HG02938 (cell line): Measurements from ENCODE around the gene FILIP1L.

Experiments used
- ATAC-seq: cut with Tn5 transposase; IDR thresholded peaks from one replicate; pipeline ENCODE4 v1.9.1; 2021; ENCODE audit warnings: mild to moderate bottlenecking, moderate library complexity; ENCODE audit not compliant: unreplicated experiment

FILIP1L gene

DNA sequence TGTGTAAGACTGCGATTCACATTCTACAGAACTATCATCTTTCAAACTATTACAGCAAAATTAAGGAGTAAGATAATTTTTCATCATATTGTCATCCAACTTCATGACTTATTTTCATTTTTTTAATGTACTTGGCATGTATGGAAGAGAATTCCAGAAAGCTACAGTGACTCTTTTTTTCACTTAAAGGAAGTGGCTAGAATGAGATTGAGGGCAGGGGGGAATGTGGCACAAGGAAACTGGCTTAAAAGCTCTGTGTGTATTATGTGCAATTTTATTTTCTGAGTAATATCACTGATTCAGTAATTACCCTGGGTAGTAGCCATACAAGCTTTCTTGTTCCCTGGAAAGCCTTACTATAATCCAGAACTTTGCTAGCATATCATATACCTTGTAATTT is 94.6 kb downstream of the FILIP1L start:
- no peak for ATAC-seq

DNA sequence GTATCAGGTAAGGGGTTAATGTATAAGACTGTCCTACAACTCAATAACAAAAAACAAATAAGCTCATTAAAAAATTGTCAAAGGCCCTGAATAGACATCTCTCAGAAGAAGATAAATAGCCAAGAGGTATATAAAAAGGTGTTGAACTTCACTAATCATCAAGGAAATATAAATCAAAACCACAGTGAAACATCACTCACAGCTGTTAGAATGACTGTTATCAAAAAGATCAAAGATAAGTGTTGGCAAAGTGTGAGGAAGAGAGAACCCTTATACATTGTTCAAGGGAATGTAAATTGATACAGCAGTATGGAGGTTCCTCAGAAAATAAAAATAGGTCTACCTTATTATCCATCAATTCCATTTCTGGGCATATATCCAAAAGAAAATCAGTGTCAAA is 95.5 kb downstream of the FILIP1L start:
- no peak for ATAC-seq

DNA sequence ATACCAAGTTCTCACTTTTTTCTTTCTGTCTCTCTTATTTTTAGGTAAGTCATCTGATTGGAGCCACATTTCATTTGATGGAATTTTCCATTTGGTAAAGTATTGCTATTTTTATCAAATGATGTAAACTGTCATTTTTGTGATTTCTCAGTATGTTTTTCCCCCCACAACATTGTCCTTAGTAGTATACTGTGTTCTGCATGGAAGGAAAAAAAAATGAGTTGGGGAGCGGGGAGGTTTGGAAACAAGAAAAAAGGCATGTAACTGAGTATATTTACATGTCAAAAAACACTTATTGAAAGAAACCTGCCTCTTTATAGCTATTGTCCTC is 104.2 kb downstream of the FILIP1L start:
- ATAC-seq = no peak

DNA sequence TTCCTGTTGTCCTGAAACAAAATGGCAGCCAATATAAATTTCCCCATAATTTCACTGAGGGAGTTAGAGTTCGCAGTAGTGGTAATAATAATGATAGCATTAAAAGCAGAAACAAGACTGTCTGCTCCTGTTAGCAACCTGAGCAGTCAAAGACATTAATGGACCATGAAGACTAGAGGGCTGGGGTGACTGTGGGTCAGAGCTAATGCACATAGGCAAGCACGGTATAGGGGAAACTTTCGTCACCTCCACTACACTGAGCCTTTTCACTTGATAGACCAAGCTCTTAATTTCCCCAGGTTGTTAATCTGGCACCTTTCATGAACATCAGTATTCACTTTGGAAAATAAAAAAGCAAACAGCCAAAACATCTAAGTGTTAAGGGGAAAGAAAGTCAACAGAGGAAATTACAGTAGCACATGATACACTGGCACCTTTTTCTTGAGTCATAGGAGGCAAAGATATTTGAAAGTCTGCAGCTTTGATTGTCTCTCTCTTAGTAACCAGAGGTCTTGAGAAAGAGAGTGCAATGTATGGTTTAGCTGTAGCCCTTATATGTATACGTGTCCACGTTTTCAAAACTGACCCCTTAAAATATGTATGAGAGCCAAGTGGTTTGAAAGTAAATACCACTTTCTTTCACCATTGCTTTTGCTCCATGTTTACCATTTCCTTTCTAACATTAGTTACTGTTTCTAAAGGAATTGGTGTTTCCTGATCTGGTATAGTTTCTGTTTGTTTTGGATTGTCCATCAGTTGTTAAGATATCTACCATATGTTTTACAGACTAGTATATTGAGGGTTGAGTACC is 104.8 kb downstream of the FILIP1L start:
- ATAC-seq = no peak

DNA sequence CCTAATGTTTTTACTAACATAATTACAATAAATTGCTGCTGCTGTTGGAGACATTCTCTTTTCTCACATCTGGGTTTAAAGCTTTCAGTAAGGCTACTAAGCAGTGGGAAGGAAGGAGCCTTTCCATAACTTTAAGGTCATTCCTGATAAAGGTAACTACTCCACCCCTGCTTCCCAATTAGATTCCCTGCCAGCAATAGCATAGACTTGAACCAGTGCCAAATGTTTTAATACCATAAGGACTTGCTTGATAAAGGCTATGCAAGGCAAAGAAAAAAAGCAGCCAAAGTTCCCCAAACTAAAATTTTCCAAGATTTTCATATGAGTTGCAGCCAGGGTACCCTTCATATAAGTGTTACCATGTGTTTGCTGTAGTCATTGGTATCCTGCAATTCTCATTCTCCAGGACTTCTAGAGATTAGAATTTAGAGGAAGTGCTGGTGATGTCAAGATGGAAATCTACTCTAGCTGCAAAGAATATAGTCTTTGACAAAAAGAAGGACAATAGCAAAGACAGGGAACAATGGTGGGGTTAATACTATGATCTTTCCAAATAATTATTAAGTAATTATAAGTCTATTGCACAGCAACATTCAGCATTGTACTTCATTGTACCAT is 106.1 kb downstream of the FILIP1L start:
- no peak for ATAC-seq

DNA sequence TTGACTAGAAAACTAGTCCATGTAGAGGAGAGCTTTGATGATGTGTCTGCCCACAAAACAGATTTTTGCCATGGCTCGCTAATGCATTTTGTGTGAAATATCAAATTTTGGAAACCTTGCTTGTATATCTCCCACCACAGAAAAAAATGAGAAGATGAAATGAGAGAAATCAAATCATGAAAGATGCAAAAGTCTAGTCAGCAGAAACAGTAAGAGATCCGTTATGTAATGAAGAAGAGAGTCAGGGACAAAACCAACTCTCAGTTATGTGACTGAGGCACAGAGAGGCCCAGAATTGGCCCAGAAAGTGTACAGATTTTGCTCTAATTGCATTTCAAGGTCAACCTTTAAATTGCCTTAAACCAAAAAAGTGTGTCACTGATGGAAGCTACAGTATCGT is 107.0 kb downstream of the FILIP1L start:
- no peak for ATAC-seq

DNA sequence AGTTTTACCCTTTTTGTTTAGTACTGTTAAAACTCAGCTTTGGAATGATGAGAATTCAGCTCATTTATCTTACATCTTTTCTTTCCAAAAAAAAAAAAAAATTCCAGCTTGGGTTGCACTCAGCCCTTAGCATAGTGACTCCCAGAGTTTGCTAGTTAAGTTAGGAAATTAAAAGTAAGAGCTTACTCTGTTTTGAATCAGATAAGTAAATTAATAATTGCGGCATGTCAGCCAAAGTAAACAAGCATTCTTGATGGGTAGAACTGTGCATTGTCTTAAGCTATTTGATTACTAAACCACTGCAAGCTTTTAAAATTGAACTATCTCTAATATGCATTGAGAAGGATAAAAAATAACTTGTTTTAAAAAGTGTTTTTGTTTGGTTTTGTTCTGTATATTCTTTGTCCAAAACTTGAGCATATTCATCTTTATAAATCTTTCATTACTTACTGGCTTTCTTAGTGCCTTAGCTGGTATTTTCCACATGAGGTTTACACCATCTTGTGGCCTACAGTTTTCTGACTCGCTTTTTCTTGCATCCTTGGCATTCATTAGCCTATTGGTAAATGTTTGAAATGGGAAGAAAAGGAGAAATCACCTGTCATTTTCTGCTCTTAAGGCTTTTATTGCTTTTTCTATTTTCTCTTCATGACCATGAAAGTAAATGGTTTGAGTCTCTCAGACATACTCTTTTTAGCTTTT is 107.6 kb downstream of the FILIP1L start:
- no peak for ATAC-seq

DNA sequence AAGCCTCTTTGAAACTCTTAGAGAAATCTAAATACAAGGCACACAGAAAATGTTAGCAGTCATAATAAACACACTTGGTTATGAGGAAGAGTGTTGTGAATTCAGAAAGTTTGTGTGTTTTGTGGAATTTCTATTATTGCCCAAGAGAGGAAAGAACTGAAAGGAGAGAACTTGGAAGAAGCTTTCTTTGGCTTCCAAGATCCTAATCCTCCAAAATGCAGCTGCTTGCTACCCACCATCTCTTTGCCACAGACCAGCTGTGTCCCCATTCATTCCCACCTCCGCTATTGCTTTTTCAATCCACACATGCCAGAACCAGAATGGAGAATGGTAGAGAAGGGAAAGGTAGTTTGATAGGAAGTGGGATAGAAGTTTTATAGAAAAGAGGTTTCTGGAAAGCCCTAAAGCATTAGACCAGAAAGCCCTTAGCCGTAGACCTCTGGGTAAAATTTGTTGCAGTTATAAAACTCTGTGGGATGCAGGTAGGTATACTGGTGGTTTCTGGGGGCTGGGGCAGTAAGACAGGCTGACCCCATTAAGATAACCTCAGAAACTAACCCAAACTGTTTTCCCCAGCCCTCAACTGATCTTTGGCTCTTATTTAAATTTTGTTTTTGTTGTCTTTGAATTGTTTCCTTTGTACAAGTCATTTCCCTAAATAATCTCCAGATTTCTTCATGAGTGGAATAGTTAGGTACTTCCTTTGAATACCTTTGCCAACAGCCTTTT is 108.5 kb downstream of the FILIP1L start:
- no peak for ATAC-seq

DNA sequence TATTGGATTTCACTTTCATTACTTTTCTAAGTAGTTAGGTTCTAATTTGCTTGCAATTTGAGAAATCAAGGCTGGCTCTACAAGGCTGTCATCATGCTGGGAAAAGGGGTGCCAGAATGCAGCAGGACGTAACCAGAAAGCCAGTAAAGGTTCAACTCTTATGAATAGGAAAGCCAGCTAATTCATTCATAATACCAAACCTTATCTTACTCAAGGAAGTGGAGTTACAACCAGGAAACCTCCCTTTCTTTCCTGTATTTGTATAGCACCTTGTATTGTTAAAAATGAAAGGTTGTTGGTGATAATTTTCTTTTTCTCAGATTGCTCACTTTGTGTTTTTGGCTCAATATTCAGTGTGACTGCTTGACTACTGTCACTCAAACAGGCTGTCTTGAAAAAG is 109.4 kb downstream of the FILIP1L start:
- ATAC-seq = no peak

DNA sequence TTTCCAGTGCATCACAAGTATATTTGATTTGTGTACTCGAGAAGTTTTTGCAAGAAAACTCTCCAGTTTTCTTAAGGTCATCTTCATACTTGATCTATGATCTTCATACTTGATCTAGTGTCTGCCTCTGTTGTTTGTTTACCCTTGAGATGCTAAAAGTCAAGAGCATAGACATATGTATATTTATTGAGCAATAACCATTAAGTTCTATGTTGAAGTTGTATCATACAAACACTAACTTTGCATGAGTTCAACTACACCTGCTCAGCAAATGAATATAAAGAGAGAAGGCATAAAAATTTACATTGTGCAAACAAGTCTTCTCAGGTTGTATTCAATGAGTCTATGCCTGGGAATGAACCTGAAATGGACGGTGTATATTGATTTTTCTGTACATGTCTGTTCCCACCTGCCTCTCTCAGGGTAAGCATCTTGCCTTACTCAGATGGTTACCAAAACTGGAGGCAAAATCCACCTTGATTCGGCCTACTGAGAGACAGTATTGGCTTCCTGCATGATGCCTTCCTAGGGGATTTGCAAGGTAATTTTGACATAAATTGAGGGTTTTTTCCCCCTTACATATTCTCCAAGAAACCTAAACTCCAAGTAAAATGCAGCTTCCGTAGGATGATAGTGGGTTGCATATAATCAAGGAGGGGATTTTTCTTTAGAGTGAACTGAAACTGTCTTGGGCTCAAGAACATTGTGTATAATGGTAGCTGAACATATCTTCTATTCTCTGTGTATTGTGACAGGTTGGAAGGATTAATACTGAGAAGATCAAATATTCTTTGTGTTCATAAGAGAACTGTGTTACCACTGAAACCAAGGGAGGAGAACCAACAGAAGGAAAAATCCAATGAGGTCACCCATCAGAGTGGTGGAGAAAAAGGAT is 110.4 kb downstream of the FILIP1L start:
- no peak for ATAC-seq

DNA sequence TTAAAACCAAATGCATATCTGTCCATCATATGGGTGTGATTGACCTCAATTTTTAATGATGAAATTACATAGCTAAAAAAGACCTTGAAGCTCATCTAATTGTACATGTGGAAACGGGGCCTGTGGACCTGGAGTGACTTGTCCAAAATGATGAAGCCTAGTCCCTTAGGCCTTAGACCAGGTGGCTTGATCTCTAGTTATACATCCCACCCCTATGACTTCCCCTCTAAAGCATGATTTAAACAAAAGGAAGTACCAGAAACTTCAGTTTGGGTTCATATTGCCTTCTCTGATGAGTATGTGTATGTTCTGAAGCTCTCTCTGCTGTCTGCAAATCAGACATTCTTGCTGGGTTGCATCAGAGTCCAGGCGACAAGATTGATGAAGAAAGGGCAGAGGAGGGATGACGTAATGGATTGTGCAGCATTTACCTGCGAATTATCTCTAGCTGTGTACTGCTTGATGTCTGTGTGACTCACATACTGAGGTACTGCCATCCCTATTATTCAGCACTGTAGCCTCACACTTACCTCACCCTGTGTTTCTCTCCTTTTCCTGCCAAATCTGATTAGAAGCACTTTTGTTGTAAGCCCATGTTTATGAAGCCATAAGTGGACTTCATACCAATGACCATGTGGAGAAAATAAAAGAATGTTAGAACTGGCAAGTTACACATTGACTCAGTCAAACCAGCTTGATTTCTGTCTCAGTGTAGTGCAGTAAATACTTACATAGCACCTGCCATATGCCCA is 111.5 kb downstream of the FILIP1L start:
- no peak for ATAC-seq

DNA sequence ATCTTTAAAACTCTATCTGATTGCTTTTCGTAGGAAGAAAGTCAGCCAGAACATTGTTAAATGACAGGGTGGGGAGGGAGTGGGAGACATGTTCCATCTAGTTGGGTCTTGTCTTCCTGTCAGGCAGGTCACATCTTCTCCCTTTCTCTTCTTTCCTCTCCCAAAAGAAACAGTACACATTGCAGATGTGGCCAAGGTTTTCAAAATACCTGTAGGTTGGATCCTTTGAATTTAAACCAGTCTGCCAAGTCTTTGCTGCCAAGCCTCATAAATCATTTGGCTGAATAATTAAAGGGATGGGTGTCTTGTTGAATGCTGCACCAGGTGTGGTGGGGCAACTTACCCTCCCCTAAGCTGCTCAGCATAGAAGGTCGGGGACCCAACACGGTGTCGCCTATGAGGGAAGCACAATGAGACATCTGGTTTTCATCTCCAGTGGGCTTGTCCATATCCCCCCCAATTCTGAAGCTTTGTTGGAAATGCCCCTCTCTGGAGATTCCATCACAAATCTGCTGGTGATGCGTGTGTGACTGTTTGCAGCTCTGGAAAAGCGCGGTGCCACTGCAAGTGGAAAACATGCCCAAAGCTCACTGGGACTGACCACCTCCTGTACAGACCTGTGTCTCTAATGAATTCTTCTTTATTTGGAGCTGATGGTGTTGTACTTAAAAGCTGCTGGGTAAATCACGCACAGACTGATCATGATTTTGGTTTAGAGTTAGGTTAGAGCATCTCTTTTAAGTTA is 112.6 kb downstream of the FILIP1L start:
- ATAC-seq = no peak

DNA sequence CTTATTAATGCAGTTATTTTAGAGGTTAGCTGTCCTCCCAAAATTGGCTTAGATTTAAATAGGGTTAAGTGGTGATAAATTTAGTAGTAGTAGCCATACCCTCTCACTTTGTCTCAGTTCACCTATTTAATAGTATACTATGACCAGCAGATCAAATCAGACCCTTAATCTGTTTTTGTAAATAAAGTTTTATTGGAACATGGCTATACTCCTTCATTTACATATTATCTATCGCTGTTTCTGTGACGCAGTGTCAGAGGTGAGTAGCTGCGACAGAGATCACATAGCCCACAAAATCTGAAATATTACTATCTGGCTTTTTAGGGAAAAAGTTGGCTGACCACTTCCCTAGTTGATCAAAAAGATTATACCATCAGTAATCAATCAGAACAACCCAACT is 113.2 kb downstream of the FILIP1L start:
- no peak for ATAC-seq

DNA sequence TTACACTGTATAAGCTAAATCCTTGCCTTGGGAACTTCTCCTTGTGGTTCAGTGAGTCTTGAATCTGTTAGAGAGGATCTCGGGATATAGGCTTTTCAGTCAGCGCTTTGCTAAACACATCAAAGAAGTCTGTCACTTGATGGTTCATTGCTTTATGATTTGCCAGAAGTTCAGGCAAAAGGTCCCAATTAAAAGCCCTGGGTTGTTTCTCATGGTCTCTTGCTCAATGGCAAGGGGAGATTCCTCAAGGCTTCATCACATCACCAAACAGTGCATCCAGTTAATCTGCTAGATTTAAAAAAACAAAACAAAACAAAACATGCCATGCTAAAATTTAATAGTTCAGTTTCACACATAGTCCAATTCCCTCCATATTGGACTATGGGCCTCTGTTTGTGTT is 114.8 kb downstream of the FILIP1L start:
- ATAC-seq = no peak

DNA sequence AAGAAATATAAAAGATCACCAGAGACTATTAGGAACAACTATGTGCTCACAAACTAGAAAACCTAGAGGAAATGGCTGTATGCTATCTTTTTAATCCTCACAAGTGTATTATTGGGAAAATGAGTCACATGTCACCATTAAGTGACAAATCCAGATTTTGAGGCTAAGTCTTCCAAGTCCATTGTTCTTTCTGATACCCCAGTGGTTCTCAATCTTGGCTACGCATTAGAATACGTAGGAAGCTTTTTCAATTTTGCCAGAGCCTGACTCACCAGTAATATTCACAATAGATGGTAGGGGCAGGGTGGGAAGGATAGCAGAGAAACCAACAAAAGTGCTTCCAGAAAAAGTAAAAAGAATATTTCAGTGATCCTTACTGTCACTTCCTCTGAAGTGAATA is 117.0 kb downstream of the FILIP1L start:
- ATAC-seq = no peak

DNA sequence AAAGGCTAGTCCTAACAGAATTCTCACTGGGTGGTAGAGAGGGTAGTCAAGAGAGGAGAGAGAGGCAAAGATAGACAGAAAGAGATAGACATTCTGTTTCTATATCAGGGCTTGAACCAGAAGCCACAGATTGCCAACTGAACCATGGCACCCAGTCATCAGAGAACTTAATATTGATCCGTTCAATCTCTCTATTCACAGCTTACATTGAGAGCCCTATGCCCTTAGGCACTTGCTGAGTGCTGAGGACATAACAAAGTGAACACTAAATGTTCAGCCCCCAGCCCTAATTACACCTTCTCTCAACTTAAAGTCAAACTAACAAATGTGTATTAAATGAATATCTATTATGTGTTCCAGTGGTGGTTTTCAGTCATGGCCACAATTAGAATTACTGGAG is 124.1 kb downstream of the FILIP1L start:
- ATAC-seq = no peak

DNA sequence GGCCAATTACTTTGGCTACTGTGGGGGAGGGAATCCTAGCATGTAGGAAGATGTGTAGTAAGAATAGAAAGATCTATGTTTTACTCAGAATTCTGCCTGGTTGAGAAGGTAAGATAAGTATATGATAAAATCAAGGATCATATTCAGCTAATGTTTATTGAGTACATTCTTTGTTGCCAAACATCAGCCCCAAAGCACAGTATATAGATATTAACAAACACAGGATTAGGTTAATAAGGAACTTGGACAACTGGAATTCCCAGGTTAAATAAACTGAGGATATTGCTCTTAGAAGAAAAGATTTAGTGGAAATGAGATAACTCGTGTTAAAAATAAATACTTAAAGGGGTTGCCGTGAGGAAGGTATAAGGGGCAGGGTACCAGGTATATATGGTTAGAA is 129.6 kb downstream of the FILIP1L start:
- ATAC-seq = no peak

DNA sequence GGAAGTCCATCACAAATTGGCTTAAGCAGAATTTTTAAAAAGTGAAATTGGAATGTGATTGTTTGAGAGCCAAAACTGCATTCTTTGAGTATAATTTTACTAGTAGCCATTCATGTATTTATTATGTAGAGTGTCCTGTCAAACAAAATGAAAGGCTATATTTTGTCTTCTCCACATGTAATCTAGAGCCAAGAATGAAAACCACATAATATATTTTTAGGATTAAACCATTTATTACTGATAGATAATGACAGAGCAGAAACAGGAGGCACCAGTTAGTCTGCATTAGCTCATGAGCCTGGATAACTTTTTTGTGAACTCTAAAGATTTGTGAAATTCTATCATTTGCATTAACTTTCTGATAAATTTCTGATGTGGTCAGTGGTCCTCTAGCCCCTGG is 130.2 kb downstream of the FILIP1L start:
- no peak for ATAC-seq

DNA sequence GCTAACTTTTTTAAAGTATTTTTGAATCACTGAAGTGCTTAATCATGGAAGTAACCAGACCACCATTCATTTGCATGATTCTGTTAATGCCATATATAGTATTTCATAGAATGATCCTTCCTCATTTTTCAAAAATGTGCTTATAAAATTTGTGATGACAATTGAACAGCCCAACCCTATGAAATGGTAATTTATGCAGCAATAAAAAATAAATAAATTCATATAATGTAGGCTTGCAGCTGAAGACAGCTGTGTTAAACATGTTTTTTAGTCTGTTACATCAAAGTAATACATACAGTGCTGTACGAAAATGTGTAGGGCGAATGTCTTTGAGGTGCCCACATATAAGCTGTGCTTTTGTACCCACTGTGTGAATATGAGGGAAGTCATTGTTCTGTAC is 131.7 kb downstream of the FILIP1L start:
- no peak for ATAC-seq
